Lower lobe of right lung (tissue), 2 donors: Measurements from ENCODE around the gene JUNB. TPM values are rescaled to one million over a fixed set of nuclear protein-coding genes. Genes with fewer than 3 reads are reported as not detected.

Experiments
- ATAC-seq, 2 donors: fragments of 200-7000 bp; cut with Tn5 transposase; one replicate each; pipeline ENCODE4 v1.9.1; 2020 to 2022; ENCODE audit warnings: mild to moderate bottlenecking in 2 of 2, moderate library complexity in 2 of 2
- DNase-seq: peaks from one replicate; pipeline ENCODE4 v3.0.0-alpha.2; 2020
- H3K27ac ChIP-seq: fragments of 200-600 bp; one replicate; pipeline ENCODE4 v1.8.0; 2022
- H3K27me3 ChIP-seq: fragments of 200-600 bp; one replicate; pipeline ENCODE4 v1.8.0; 2022; ENCODE audit warnings: low read depth
- H3K36me3 ChIP-seq: fragments of 200-600 bp; one replicate; pipeline ENCODE4 v1.8.0; 2022; ENCODE audit warnings: mild to moderate bottlenecking
- H3K4me1 ChIP-seq: fragments of 200-600 bp; one replicate; pipeline ENCODE4 v1.8.0; 2022
- H3K4me3 ChIP-seq: fragments of 200-600 bp; one replicate; pipeline ENCODE4 v1.8.0; 2022; ENCODE audit warnings: mild to moderate bottlenecking
- H3K9me3 ChIP-seq: fragments of 200-600 bp; one replicate; pipeline ENCODE4 v1.8.0; 2022
- CTCF ChIP-seq: fragments of 200-600 bp; IDR thresholded peaks from one replicate; pipeline ENCODE4 v1.8.0; 2022; ENCODE audit warnings: antibody characterized with exemption, mild to moderate bottlenecking
- intact Hi-C: fragments of 100-400 bp; cut with DNase I; formaldehyde crosslinking; loops from one replicate; pipeline ENCODE4 v1.11.0; 2022
- total RNA-seq: library from RNA; stranded (reverse); fragmentation: NEBNext Ultra II Directional; extraction: Animal tissue kit (Norgen Biotek cat#: 25700); gene quantifications from one replicate; pipeline ENCODE4 v1.2.1, GENCODE V29; 2021
- donor health status: DM: no; HTN: yes; CAD: no; lungs with severe emphysema.

JUNB gene
- total RNA-seq, 1 donor from 2014 or later = 131 TPM

DNA sequence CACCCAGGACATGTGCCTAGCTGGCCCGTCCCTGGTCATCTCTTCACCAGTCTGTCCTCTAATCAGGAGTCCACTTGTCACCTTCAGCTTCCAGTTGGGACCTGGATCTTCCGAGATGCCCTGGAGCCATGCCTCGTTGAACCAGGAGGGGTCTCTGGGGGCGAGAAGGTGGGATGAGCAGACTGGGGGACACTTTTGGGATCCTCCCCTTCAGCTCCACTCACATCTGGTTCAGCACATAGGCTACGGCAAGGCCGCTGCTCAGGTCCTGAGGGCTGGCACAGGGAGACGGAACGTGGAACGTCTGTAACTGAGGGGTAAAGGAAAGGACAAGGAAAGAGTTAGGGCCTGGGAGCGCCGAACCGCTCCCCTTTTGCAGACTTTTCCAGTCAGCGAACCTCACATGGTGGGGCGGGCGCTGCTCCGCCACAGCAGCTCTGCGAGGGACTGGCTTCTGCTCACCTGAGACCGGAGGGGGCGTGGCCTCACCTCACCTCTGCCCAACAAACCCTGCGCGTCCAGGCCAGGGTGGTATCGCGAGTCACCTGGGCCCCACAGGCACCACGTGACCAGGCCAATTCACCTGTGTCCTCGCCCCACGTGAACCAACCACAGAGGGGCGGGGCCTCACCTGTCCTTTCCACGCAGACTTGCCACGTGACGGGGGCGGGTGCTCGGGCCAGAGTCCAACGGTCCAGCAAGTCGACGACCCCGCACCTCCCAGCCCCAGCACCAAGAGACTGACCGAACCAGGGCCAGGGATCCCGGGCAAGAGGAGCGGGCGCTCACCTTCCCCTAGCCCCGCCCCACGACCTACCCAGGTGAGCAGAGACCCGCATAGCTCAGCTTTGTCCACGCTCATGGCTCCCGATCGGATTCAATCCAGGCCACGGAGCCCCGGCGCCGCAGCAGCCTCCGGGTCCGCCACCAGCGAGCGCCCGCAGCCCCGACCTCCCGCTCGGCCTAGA lies 16.4 kb upstream of the JUNB start, which contains the start of gene HOOK2:
TSS of gene HOOK2 (minus strand) at position 965 of the 968 bp plus-strand sequence. CDS start at position 862, 103 bp downstream.
- H3K9me3 ChIP-seq = no peaks in the 10 kb centered on the region
- H3K4me3 ChIP-seq = peak within 1 kb of the TSS; percentile 77
- ATAC-seq = peak; percentile 84 to 85
- H3K27ac ChIP-seq = peak within 1 kb of the TSS; percentile 86
- intact Hi-C loops = no loop called here
- no peaks in the 10 kb centered on the region for H3K27me3 ChIP-seq
- no peak for TF ChIP-seq CTCF
- peaks cover 33% of the 10 kb centered on the region for H3K4me1 ChIP-seq
- peaks cover 10% of the 10 kb centered on the region for H3K36me3 ChIP-seq
- DNase-seq = peak; percentile 97

GRCh38 chr19:12777217-12778016 lies 13.9 kb upstream of the JUNB start:
- H3K27me3 ChIP-seq = no peaks in the 10 kb centered on the region
- DNase-seq (peak; percentile 86), ATAC-seq (peak; percentile 64 to 67)
- peak overlapping the region; percentile 95 for H3K27ac ChIP-seq
- H3K9me3 ChIP-seq = no peaks in the 10 kb centered on the region
- TF ChIP-seq CTCF = peak; percentile 99
- intact Hi-C loops = no loop called here
- peak overlapping the region; percentile 71 for H3K4me3 ChIP-seq
- peaks cover 47% of the 10 kb centered on the region for H3K4me1 ChIP-seq
- peaks cover 5% of the 10 kb centered on the region for H3K36me3 ChIP-seq

GRCh38 chr19:12778017-12778904 lies 13.0 kb upstream of the JUNB start:
- Histone ChIP-seq H3K27ac (peak overlapping the region; percentile 95), H3K9me3 (no peaks in the 10 kb centered on the region), H3K4me3 (peak overlapping the region; percentile 71), H3K27me3 (no peaks in the 10 kb centered on the region), H3K4me1 (peaks cover 54% of the 10 kb centered on the region), H3K36me3 (peaks cover 5% of the 10 kb centered on the region)
- DNase-seq (peak; percentile 81), ATAC-seq (peak; percentile 27 to 41)
- intact Hi-C loops = no loop called here
- no peak for TF ChIP-seq CTCF

DNA sequence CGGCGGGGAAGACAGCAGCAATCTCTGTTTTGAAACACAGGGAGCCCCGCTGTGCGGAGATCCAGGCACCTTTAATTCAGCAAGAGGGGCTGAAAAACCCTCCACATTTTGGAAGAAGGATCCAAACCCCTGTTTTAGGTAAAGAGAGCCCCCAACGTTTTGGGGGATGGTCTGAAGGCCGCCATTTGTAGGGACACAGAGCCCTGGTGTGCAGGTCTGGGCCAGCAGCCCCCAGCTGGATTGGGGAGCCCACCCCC lies 12.5 kb upstream of the JUNB start:
- intact Hi-C loops = no loop called here
- no peak for TF ChIP-seq CTCF
- Histone ChIP-seq H3K27me3 (no peaks in the 10 kb centered on the region), H3K4me3 (peak overlapping the region; percentile 71), H3K4me1 (peaks cover 60% of the 10 kb centered on the region), H3K36me3 (peaks cover 5% of the 10 kb centered on the region), H3K27ac (peak overlapping the region; percentile 95), H3K9me3 (no peaks in the 10 kb centered on the region)
- ATAC-seq = no peak
- no peak for DNase-seq
